Colonic mucosa (tissue), 4 donors: ENCODE measurements around the gene SRSF8. TPM values are rescaled to one million over a fixed set of nuclear protein-coding genes. Genes with fewer than 3 reads are reported as not detected.
"Not testable (repeated sequence)": the region's sequence is repeated elsewhere in the genome, so short reads cannot be mapped to it uniquely, and the experiment has no call there.

ENCODE experiments used
- DNase-seq: peaks from one replicate; pipeline ENCODE4 v3.0.0-alpha.2; 2020
- H3K27ac ChIP-seq: fragments of 200-600 bp; one replicate; pipeline ENCODE4 v1.8.0; 2021
- H3K27me3 ChIP-seq: fragments of 200-600 bp; one replicate; pipeline ENCODE4 v1.8.0; 2021
- H3K36me3 ChIP-seq: fragments of 200-600 bp; one replicate; pipeline ENCODE4 v1.8.0; 2021
- H3K4me1 ChIP-seq: fragments of 200-600 bp; one replicate; pipeline ENCODE4 v1.8.0; 2021; ENCODE audit warnings: mild to moderate bottlenecking
- H3K4me3 ChIP-seq: fragments of 200-600 bp; one replicate; pipeline ENCODE4 v1.8.0; 2021
- H3K9ac ChIP-seq, 2 donors: one replicate each; pipeline ENCODE4 v1.7.0; 2013; ENCODE audit warnings: control low read depth in 2 of 2, low read depth in 2 of 2, low read length in 2 of 2
- H3K9me3 ChIP-seq: fragments of 200-600 bp; one replicate; pipeline ENCODE4 v1.8.0; 2021
- intact Hi-C: fragments of 100-400 bp; cut with DNase I; formaldehyde crosslinking; loops from one replicate; pipeline ENCODE4 v1.14.1; 2022
- total RNA-seq, 2 donors: library from RNA; stranded (reverse); fragmentation: NEBNext Ultra II Directional in 1 of 2; extraction: Animal tissue kit (Norgen Biotek cat#: 25700) in 1 of 2; gene quantifications; one replicate each; pipeline ENCODE4 v1.2.1, GENCODE V29; 2021
- TF ChIP-seq, protein P1 (sequence below): fragments of 200-600 bp; IDR thresholded peaks from one replicate; pipeline ENCODE4 v1.8.0; 2022; ENCODE audit warnings: antibody characterized with exemption, mild to moderate bottlenecking
- donor health status: healthy.
- donor health status: DM: no; HTN: no; CAD: no.
- donor health status: DM: no; HTN: no; CAD: no.

Gene SRSF8, protein sequence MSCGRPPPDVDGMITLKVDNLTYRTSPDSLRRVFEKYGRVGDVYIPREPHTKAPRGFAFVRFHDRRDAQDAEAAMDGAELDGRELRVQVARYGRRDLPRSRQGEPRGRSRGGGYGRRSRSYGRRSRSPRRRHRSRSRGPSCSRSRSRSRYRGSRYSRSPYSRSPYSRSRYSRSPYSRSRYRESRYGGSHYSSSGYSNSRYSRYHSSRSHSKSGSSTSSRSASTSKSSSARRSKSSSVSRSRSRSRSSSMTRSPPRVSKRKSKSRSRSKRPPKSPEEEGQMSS
- total RNA-seq, result 10 to 100 TPM; 39.4 to 43.4 TPM

DNA sequence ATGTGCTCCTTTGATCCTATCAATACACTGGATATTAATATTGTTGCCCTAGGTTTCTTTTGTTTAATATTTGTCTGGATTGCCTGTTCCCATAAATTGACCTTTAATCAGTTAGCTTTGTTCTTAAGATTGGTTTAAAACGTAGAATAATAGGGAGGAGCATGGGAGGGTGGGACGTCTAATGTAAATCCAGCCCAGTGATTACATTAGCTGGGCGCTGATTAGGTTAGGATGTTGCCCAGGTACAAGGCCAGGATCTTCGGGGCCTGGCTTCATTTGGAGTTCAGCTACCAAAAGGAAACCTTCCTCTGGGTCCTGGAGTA is at the start of gene SRSF8:
Gene SRSF8, plus strand, starts transcription at position 204 of the 323 bp plus-strand sequence. CDS start 308 bp downstream, outside the sequence.
- H3K36me3 ChIP-seq, result no peaks in the 10 kb centered on the region
- peak within 1 kb of the TSS; percentile 79 for H3K4me3 ChIP-seq
- TF ChIP-seq, protein P1, sequence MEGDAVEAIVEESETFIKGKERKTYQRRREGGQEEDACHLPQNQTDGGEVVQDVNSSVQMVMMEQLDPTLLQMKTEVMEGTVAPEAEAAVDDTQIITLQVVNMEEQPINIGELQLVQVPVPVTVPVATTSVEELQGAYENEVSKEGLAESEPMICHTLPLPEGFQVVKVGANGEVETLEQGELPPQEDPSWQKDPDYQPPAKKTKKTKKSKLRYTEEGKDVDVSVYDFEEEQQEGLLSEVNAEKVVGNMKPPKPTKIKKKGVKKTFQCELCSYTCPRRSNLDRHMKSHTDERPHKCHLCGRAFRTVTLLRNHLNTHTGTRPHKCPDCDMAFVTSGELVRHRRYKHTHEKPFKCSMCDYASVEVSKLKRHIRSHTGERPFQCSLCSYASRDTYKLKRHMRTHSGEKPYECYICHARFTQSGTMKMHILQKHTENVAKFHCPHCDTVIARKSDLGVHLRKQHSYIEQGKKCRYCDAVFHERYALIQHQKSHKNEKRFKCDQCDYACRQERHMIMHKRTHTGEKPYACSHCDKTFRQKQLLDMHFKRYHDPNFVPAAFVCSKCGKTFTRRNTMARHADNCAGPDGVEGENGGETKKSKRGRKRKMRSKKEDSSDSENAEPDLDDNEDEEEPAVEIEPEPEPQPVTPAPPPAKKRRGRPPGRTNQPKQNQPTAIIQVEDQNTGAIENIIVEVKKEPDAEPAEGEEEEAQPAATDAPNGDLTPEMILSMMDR, result no peak
- H3K4me1 ChIP-seq, result peaks cover 10% of the 10 kb centered on the region
- DNase-seq, result no peak
- H3K9me3 ChIP-seq, result no peaks in the 10 kb centered on the region
- no peaks in the 10 kb centered on the region for H3K27me3 ChIP-seq
- intact Hi-C loops, result loop anchor here (10.0 kb wide), 1 partner anchor 648 kb away; no protein-coding TSS in a partner anchor
- peak within 1 kb of the TSS; percentile 72 to 94 for H3K9ac ChIP-seq
- peak within 1 kb of the TSS; percentile 98 for H3K27ac ChIP-seq

DNA sequence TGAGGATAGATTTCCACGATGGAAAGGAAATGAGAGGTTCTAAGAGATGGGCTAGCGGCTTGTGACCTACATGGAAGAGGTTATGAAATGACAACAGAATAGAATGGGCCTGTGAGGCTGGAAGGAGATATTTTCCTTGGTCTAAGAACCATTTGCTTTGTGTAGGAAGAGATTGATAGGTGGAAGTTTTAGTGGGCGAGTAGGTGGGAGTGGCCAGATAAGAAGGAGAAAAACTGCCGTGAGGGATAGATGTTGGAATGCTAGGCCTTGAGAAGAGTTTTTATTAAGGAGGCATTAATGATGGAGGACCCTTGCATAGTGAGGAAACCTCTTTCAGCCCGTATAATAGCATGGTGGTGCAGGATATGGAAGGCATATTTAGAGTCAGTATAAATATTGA is 45.3 kb upstream of the SRSF8 start:
- H3K27ac ChIP-seq, H3K9me3 ChIP-seq, DNase-seq, H3K4me3 ChIP-seq, intact Hi-C loops, H3K4me1 ChIP-seq, H3K9ac ChIP-seq, H3K27me3 ChIP-seq, H3K36me3 ChIP-seq: not testable (repeated sequence)

DNA sequence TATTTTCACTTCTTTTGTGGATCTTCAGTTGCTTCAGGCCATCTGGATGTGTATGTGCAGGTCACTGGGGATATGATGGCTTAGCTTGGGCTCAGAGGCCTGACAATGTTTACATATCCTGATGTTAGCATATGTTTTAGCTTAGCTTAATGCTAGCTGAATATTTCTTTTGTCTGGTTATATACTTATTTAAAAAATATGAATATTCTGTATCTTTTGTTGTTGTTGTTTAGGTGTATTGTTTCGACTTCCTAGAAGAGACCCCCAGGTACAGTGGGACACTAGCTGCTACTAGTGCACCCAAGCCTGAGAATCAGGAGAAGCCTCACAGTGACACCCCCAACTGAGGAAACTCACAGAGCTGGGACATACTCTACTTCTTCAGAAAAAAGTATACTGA is 41.8 kb upstream of the SRSF8 start, which contains the start of gene KDM4E:
Gene KDM4E, plus strand, starts transcription at position 301 of the 400 bp plus-strand sequence. CDS start 300 bp downstream, outside the sequence.
- TF ChIP-seq, protein P1, result no peak
- Histone ChIP-seq H3K4me1 (no peaks in the 10 kb centered on the region), H3K9me3 (no peaks in the 10 kb centered on the region), H3K9ac (no peak within 1 kb of the TSS), H3K27me3 (no peaks in the 10 kb centered on the region), H3K36me3 (no peaks in the 10 kb centered on the region), H3K27ac (no peak within 1 kb of the TSS), H3K4me3 (no peak within 1 kb of the TSS)
- intact Hi-C loops, result no loop called here
- no peak for DNase-seq

DNA sequence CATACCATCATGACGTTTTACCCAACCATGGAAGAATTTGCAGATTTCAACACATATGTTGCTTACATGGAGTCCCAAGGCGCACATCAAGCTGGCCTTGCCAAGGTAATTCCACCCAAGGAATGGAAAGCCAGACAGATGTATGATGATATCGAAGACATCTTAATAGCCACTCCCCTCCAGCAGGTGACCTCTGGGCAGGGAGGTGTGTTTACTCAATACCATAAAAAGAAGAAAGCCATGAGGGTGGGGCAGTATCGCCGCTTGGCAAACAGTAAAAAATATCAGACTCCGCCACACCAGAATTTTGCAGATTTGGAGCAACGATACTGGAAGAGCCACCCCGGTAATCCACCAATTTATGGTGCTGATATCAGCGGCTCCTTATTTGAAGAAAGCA is 41.1 kb upstream of the SRSF8 start:
- DNase-seq, intact Hi-C loops, H3K4me1 ChIP-seq, H3K36me3 ChIP-seq, H3K4me3 ChIP-seq, H3K9me3 ChIP-seq, H3K27ac ChIP-seq, H3K27me3 ChIP-seq, H3K9ac ChIP-seq: not testable (repeated sequence)

DNA sequence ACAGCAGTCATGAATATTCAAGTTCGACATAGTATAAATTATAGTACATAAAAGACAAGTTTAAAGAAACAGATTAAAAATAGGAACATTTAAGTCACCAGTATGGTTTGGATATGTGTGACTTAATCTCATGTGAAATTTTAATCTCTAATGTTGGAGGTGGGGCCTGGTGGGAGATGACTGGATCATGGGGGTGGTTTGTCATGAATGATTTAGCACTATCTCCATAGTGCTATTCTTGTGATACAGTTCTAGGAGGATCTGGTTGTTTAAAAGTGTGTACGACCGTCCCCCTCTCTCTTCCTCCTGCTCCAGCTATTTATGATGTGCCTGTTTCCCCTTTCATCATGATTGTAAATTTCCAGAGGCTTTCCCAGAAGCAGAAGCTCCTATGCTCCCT is 38.4 kb upstream of the SRSF8 start:
- no peak for DNase-seq
- no peaks in the 10 kb centered on the region for H3K27me3 ChIP-seq
- no peak overlapping the region for H3K27ac ChIP-seq
- no peaks in the 10 kb centered on the region for H3K4me1 ChIP-seq
- no peaks in the 10 kb centered on the region for H3K9me3 ChIP-seq
- intact Hi-C loops, result no loop called here
- TF ChIP-seq, protein P1, result no peak
- no peak overlapping the region for H3K4me3 ChIP-seq
- no peaks in the 10 kb centered on the region for H3K36me3 ChIP-seq
- H3K9ac ChIP-seq, result no peak overlapping the region

DNA sequence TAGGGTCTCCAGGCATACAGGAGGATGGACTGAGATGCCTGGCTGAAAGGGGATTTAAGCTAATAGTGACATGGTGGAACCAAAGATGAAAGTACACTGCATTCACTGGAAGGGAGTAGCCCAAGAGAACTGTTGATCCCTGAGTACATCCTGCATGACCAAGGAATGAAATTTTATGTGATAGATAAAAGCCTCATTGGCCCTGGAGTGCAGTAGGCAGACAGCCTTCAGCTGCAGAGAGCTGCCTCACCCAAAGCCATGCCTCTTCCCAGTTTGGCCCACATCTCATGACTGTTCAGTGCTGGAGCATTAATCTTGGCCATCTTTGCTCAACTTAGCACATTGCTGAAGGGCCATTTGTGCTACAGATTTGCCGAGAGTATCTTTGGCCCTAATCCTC is 33.7 kb upstream of the SRSF8 start:
- TF ChIP-seq, protein P1, result no peak
- intact Hi-C loops, result no loop called here
- H3K9me3 ChIP-seq, result no peaks in the 10 kb centered on the region
- H3K36me3 ChIP-seq, result no peaks in the 10 kb centered on the region
- DNase-seq, result no peak
- H3K27ac ChIP-seq, result no peak overlapping the region
- H3K4me1 ChIP-seq, result no peaks in the 10 kb centered on the region
- H3K9ac ChIP-seq, result no peak overlapping the region
- no peak overlapping the region for H3K4me3 ChIP-seq
- H3K27me3 ChIP-seq, result no peaks in the 10 kb centered on the region
